Endothelial cell of umbilical vein (primary cell): ENCODE results near the gene EIF3J. TPM values are rescaled to one million over a fixed set of nuclear protein-coding genes. Genes with fewer than 3 reads are reported as not detected.
"Not testable (repeated sequence)": the region's sequence is repeated elsewhere in the genome, so short reads cannot be mapped to it uniquely, and the experiment has no call there.

Source experiments
- BruUV-seq: library from RNA; stranded (reverse); fragments of 400-500 nt; replicated peaks from 2 replicates; lab custom pipeline; 2021; lab: Mats Ljungman, UMichigan
- CTCF ChIA-PET: fragments of 300-600, 350-600 bp; sonication (Branson Sonifier 250); formaldehyde crosslinking; loops from one replicate; lab custom pipeline; 2021; ENCODE audit warnings: antibody characterized with exemption, inconsistent platforms; lab: Charles Lee
- POLR2A ChIA-PET: fragments of 300-600, 350-600 bp; sonication (Branson Sonifier 250); formaldehyde crosslinking; loops from one replicate; lab custom pipeline; 2021; ENCODE audit warnings: antibody characterized with exemption, inconsistent platforms; lab: Charles Lee
- DNase-seq: peaks from one replicate; pipeline ENCODE4 v3.0.0-alpha.2; 2011; ENCODE audit warnings: low read depth, low spot score
- FAIRE-seq: peaks from 2 replicates; lab custom pipeline; 2011; peaks lifted over from hg19 to GRCh38; lab: Jason Lieb, UNC
- H2AFZ ChIP-seq: 2 replicates; pipeline ENCODE4 v1.6.0; 2012; ENCODE audit warnings: low read depth, low read length, control low read depth, inconsistent platforms
- H3K27ac ChIP-seq: 2 replicates; pipeline ENCODE4 v1.5.1; 2011; ENCODE audit warnings: low read depth, mild to moderate bottlenecking, control low read depth, low read length, moderate library complexity; ENCODE audit not compliant: insufficient read depth
- H3K27me3 ChIP-seq, 2 experiments: 2 replicates each; pipeline versions ENCODE4 v1.6.0 to v1.6.1; 2011; ENCODE audit warnings: low read length in 2 of 2, mixed read lengths in 1 of 2; ENCODE audit not compliant: control insufficient read depth in 2 of 2, insufficient read depth in 2 of 2
- H3K36me3 ChIP-seq, 2 experiments: 2 replicates in 1 of 2; 3 replicates in 1 of 2; pipeline ENCODE4 v1.5.1; 2011; ENCODE audit warnings: low read length in 2 of 2, mild to moderate bottlenecking in 1 of 2, moderate library complexity in 1 of 2; ENCODE audit not compliant: control insufficient read depth in 2 of 2, insufficient read depth in 2 of 2; ENCODE audit errors: extremely low read depth in 1 of 2
- H3K4me1 ChIP-seq: 3 replicates; pipeline ENCODE4 v1.5.1; 2011; ENCODE audit warnings: mild to moderate bottlenecking, low read length; ENCODE audit not compliant: control insufficient read depth, insufficient read depth; ENCODE audit errors: extremely low read depth
- H3K4me2 ChIP-seq: 2 replicates; pipeline ENCODE4 v1.6.1; 2011; ENCODE audit warnings: low read length, control low read depth, mixed read lengths; ENCODE audit not compliant: insufficient read depth
- H3K4me3 ChIP-seq, 3 experiments: fragments of 200-600 bp in 1 of 3; sonication (generic), shearing (Covaris generic) in 1 of 3; replicated peaks in 1 of 3; 2 replicates each; pipeline ENCODE4 v1.5.1; 2011 to 2016; ENCODE audit warnings: control low read depth in 3 of 3, low read length in 3 of 3, mild to moderate bottlenecking in 2 of 3, inconsistent platforms in 1 of 3, low read depth in 1 of 3, moderate library complexity in 1 of 3; ENCODE audit not compliant: insufficient read depth in 1 of 3
- H3K79me2 ChIP-seq: 2 replicates; pipeline ENCODE4 v1.6.0; 2012; ENCODE audit warnings: low read length, inconsistent platforms; ENCODE audit not compliant: control insufficient read depth, insufficient read depth
- H3K9ac ChIP-seq: replicated peaks from 2 replicates; pipeline ENCODE3; 2011; ENCODE audit warnings: low read length, control low read depth; ENCODE audit not compliant: insufficient read depth; ENCODE audit errors: extremely low read depth
- H3K9me1 ChIP-seq: replicated peaks from 3 replicates; pipeline ENCODE4 v1.6.0; 2011; ENCODE audit warnings: mild to moderate bottlenecking, low read length; ENCODE audit not compliant: control insufficient read depth, insufficient read depth; ENCODE audit errors: extremely low read depth
- H3K9me3 ChIP-seq: replicated peaks from 2 replicates; pipeline ENCODE4 v1.5.1; 2012; ENCODE audit warnings: low read length, inconsistent platforms; ENCODE audit not compliant: control insufficient read depth, insufficient read depth
- H4K20me1 ChIP-seq: replicated peaks from 2 replicates; pipeline ENCODE3; 2011; ENCODE audit warnings: mild to moderate bottlenecking, low read length; ENCODE audit not compliant: control insufficient read depth, insufficient read depth; ENCODE audit errors: extremely low read depth
- CTCF ChIP-seq, 2 donors: IDR thresholded peaks; 1 replicate in 1 of 2; 2 replicates in 1 of 2; pipeline ENCODE4 v1.5.1; 2011; ENCODE audit warnings: low read length in 2 of 2, mild to moderate bottlenecking in 2 of 2, moderate library complexity in 2 of 2, control low read depth in 1 of 2, inconsistent platforms in 1 of 2, low read depth in 1 of 2; ENCODE audit not compliant: insufficient read depth in 1 of 2; ENCODE audit errors: extremely low read depth in 1 of 2
- POLR2AphosphoS5 ChIP-seq: IDR thresholded peaks from 2 replicates; pipeline ENCODE4 v1.6.1; 2012; ENCODE audit warnings: low read depth, mild to moderate bottlenecking, control low read depth, low read length, moderate library complexity; ENCODE audit not compliant: insufficient read depth
- dilution Hi-C: fragments of 300-500 bp; cut with MboI; formaldehyde crosslinking; loops from one replicate; pipeline ENCODE4 v1.15.0; 2019; ENCODE audit warnings: low sequenced_read_pairs; ENCODE audit not compliant: extremely low pct_ligation_motif_present
- intact Hi-C: fragments of 100-400 bp; cut with micrococcal nuclease; formaldehyde crosslinking; loops from one replicate; pipeline ENCODE4 v1.10.0; 2022
- polyA plus RNA-seq, 4 experiments: library from polyadenylated mRNA; depleted of rRNA in 3 of 4; stranded (reverse) in 3 of 4; unstranded in 1 of 4; fragments of >200 nt; gene quantifications; 2 replicates each; pipeline versions ENCODE4 v1.2.1 to v1.2.3, GENCODE V29; 2011 to 2012; ENCODE audit warnings: missing spikeins in 1 of 4
- total RNA-seq: library from RNA; stranded (reverse); gene quantifications from 2 replicates; pipeline ENCODE4 v1.2.3, GENCODE V29; 2021

EIF3J gene
- total and polyA plus RNA-seq, 2 donors (not counting 3 experiments of a cell fraction or from before 2014, with no cell fraction given), result 35.4 to 150 TPM

GRCh38 chr15:44545913-44546802 lies 9.2 kb downstream of the EIF3J start:
- Histone ChIP-seq H3K9me1 (no peaks in the 10 kb centered on the region), H3K27ac (no peak overlapping the region), H4K20me1 (no peaks in the 10 kb centered on the region), H2AFZ (no peak overlapping the region), H3K27me3 (no peaks in the 10 kb centered on the region), H3K9me3 (no peaks in the 10 kb centered on the region), H3K4me3 (no peak overlapping the region), H3K36me3 (peaks cover 0 to 6% of the 10 kb centered on the region in 2 experiments), H3K9ac (no peak overlapping the region), H3K4me1 (peaks cover 18% of the 10 kb centered on the region), H3K4me2 (no peak overlapping the region), H3K79me2 (peaks cover 95% of the 10 kb centered on the region)
- FAIRE-seq (no peak), DNase-seq (peak; percentile 39)
- ChIA-PET CTCF (interaction anchor here (0.7 to 2.2 kb wide), 8 partner anchors 9 to 721 kb away, joined by 3 to 13 read pairs (median 4); partner anchors contain the start of genes EIF3J and MFAP1), POLR2A (interaction anchor here (0.6 to 1.0 kb wide), 2 partner anchors 9 to 102 kb away, joined by 9 to 12 read pairs; partner anchors contain the start of gene EIF3J)
- intact Hi-C loops (no loop called here), dilution Hi-C loops (no loop called here)
- TF ChIP-seq POLR2AphosphoS5 (no peak), CTCF (IDR thresholded peaks at IDR 0.05; ENCODE audit: extremely low read depth in 1 of 2, insufficient read depth in 1 of 2, low read depth in 1 of 2, low read length in 2 of 2) (peak; percentile 14 to 30)
- BruUV-seq, result no TSS peak

GRCh38 chr15:44549152-44549551 lies 12.2 kb downstream of the EIF3J start:
- H3K27me3 ChIP-seq, H2AFZ ChIP-seq, H4K20me1 ChIP-seq, H3K36me3 ChIP-seq, dilution Hi-C loops, H3K9me1 ChIP-seq, H3K9ac ChIP-seq, H3K4me1 ChIP-seq, H3K4me2 ChIP-seq, POLR2A ChIA-PET, H3K4me3 ChIP-seq, H3K27ac ChIP-seq, H3K9me3 ChIP-seq, intact Hi-C loops, FAIRE-seq, DNase-seq, BruUV-seq: not testable (repeated sequence)
- peaks cover 79% of the 10 kb centered on the region for H3K79me2 ChIP-seq
- CTCF ChIA-PET, result interaction anchor here (1.2 to 1.3 kb wide), 2 partner anchors 12 to 21 kb away, joined by 3 to 4 read pairs; partner anchors contain the start of gene EIF3J
